Smooth muscle cell (in vitro differentiated cells): Measurements from ENCODE around the gene CFAP97D2. TPM values are rescaled to one million over a fixed set of nuclear protein-coding genes. Genes with fewer than 3 reads are reported as not detected.

ENCODE experiments used
- DNase-seq: peaks from one replicate; lab custom pipeline; 2025; ENCODE audit not compliant: unreplicated experiment; lab: John Stamatoyannopoulos, UW
- H2AFZ ChIP-seq: fragments of 200-600 bp; sonication (generic); 2 replicates; pipeline ENCODE4 v1.6.0; 2016; ENCODE audit warnings: antibody characterized with exemption, low read depth, mild to moderate bottlenecking
- H3F3A ChIP-seq: fragments of 200-600 bp; sonication (generic); 2 replicates; pipeline ENCODE4 v1.6.0; 2017; ENCODE audit warnings: antibody characterized with exemption, low read depth
- H3K27ac ChIP-seq: fragments of 200-600 bp; sonication (generic); 2 replicates; pipeline ENCODE4 v1.5.1; 2016; ENCODE audit warnings: low read depth, mild to moderate bottlenecking
- H3K27me3 ChIP-seq: fragments of 200-600 bp; sonication (generic); 2 replicates; pipeline ENCODE4 v1.6.1; 2016; ENCODE audit warnings: low read depth, mild to moderate bottlenecking
- H3K36me3 ChIP-seq: fragments of 200-600 bp; sonication (generic); 2 replicates; pipeline ENCODE4 v1.5.1; 2016; ENCODE audit warnings: low read depth
- H3K4me1 ChIP-seq: fragments of 200-600 bp; sonication (generic); 2 replicates; pipeline ENCODE4 v1.5.1; 2016; ENCODE audit warnings: low read depth
- H3K4me2 ChIP-seq: fragments of 200-600 bp; sonication (generic); 2 replicates; pipeline ENCODE4 v1.6.0; 2016; ENCODE audit warnings: mild to moderate bottlenecking
- H3K4me3 ChIP-seq: fragments of 200-600 bp; sonication (generic); 2 replicates; pipeline ENCODE4 v1.5.1; 2016; ENCODE audit warnings: mild to moderate bottlenecking
- H3K79me2 ChIP-seq: fragments of 200-600 bp; sonication (generic); 2 replicates; pipeline ENCODE4 v1.6.0; 2016; ENCODE audit warnings: low read depth, mild to moderate bottlenecking
- H3K9ac ChIP-seq: fragments of 200-600 bp; sonication (generic); 2 replicates; pipeline ENCODE4 v1.6.0; 2016; ENCODE audit warnings: low read depth
- H3K9me3 ChIP-seq: fragments of 200-600 bp; sonication (generic); replicated peaks from 2 replicates; pipeline ENCODE4 v1.5.1; 2016; ENCODE audit warnings: low read depth
- H4K20me1 ChIP-seq: fragments of 200-600 bp; sonication (generic); 2 replicates; pipeline ENCODE4 v1.6.0; 2016; ENCODE audit warnings: low read depth
- WGBS: methylation state at CpG from one replicate; pipeline ENCODE4 v1.1.7; 2016; ENCODE audit warnings: low lambda C conversion rate; 5-methylcytosine and 5-hydroxymethylcytosine counted together
- polyA plus RNA-seq: library from polyadenylated mRNA; unstranded; fragments of >200 nt; fragmentation: Nextera tagmentation; extraction: Ambion mirVana; gene quantifications from 2 replicates; pipeline ENCODE4 v1.2.1, GENCODE V29; 2016
- total RNA-seq: library from RNA; depleted of rRNA; stranded (reverse); fragments of >200 nt; gene quantifications from 2 replicates; pipeline ENCODE4 v1.2.3, GENCODE V29; 2014
- TF ChIP-seq, protein P1 (sequence below): fragments of 200-600 bp; sonication (generic); IDR thresholded peaks from 2 replicates; pipeline ENCODE4 v1.5.1; 2017; ENCODE audit warnings: borderline replicate concordance, mild to moderate bottlenecking, antibody characterized with exemption; ENCODE audit not compliant: insufficient read depth, poor library complexity, severe bottlenecking

CFAP97D2 gene
- total and polyA plus RNA-seq, 2 experiments from 2014 or later: not detected

DNA sequence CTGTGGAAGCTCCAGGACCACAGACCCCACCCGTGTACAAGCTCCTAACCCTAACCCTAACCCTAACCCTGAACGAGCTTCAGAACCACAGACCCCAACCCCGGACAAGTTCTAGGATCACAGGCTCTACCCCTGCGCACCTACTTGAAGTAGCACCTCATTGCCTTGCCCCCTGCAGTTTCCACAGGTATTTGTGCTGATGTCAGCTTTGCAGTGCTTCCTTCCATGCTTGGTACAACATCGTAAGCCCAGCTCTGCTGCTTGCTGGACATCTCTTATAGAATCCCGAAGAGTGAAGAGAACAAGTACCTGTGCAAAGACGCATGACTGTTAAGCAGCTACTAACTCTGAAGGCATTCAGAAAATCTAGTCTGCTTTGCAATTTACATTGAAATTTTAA is 34.9 kb downstream of the CFAP97D2 start:
- WGBS: 69% methylated on average over 7 of the region's 7 CpGs
- Histone ChIP-seq H3K4me2 (no peak overlapping the region), H3K4me1 (no peaks in the 10 kb centered on the region), H3K27me3 (peaks cover 3% of the 10 kb centered on the region), H3K36me3 (no peaks in the 10 kb centered on the region), H4K20me1 (no peaks in the 10 kb centered on the region), H2AFZ (no peak overlapping the region), H3K4me3 (no peak overlapping the region), H3F3A (no peaks in the 10 kb centered on the region), H3K27ac (no peak overlapping the region), H3K9ac (no peak overlapping the region), H3K9me3 (no peaks in the 10 kb centered on the region), H3K79me2 (no peaks in the 10 kb centered on the region)
- no peak for DNase-seq
- TF ChIP-seq, protein P1, sequence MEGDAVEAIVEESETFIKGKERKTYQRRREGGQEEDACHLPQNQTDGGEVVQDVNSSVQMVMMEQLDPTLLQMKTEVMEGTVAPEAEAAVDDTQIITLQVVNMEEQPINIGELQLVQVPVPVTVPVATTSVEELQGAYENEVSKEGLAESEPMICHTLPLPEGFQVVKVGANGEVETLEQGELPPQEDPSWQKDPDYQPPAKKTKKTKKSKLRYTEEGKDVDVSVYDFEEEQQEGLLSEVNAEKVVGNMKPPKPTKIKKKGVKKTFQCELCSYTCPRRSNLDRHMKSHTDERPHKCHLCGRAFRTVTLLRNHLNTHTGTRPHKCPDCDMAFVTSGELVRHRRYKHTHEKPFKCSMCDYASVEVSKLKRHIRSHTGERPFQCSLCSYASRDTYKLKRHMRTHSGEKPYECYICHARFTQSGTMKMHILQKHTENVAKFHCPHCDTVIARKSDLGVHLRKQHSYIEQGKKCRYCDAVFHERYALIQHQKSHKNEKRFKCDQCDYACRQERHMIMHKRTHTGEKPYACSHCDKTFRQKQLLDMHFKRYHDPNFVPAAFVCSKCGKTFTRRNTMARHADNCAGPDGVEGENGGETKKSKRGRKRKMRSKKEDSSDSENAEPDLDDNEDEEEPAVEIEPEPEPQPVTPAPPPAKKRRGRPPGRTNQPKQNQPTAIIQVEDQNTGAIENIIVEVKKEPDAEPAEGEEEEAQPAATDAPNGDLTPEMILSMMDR: no peak

DNA sequence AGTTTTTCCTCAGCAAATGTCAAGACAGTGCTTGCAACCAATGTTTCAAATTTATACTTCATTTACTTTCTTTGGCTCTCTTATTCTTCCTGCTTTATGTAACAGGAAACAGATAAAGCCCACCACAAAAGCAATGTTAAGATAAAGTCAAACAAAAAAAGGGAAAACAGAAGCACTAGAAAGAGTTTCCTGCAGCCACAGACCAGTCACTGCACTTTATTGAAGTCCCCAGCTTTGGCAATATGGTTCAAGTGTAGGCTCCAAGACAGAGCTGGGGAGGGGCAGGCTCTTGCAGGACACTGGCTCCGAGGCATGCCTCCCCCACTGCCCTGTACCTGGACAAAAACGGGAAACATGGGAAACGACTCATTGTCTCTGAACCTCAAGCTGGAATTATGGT is 40.3 kb downstream of the CFAP97D2 start:
- TF ChIP-seq, protein P1: no peak
- 70% methylated on average over 3 of the region's 3 CpGs for WGBS
- H3K4me3 ChIP-seq: no peak overlapping the region

DNA sequence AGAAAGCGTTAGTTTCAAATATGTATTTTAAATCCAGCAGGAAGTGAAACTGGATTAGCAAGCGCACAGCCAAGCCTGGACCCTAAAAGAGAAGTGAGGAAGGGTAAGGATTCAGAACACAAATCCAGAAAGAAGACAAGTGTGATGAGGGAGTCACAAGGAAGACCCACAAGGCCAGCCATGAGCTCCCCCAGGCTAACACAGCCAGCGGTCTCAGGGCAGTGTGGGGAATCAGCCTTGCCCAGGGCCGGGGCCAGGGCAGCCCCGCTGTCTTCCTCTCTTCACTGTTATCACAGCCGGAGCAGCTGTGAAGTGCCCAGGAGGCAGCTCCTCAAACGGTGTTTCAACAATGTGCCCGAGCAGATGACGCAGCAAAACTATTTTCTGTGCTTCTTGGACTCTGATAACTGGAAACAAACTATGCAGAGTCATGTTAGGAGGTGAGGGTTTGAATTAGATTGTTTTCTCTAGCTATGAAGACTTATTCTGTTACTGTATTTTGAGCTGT is 43.5 kb downstream of the CFAP97D2 start:
- H3K9ac ChIP-seq: no peak overlapping the region
- 58% methylated on average over 9 of the region's 9 CpGs for WGBS
- TF ChIP-seq, protein P1: no peak

More for the DNA sequence above, 40.3 kb downstream of the CFAP97D2 start:
- Histone ChIP-seq H3K36me3 (no peaks in the 10 kb centered on the region), H3K4me2 (no peak overlapping the region), H3K9ac (no peak overlapping the region), H3F3A (no peaks in the 10 kb centered on the region), H3K27ac (no peak overlapping the region), H2AFZ (no peak overlapping the region), H4K20me1 (no peaks in the 10 kb centered on the region), H3K4me1 (no peaks in the 10 kb centered on the region), H3K9me3 (no peaks in the 10 kb centered on the region), H3K27me3 (peaks cover under 1% of the 10 kb centered on the region), H3K79me2 (no peaks in the 10 kb centered on the region)
- DNase-seq: no peak

DNA sequence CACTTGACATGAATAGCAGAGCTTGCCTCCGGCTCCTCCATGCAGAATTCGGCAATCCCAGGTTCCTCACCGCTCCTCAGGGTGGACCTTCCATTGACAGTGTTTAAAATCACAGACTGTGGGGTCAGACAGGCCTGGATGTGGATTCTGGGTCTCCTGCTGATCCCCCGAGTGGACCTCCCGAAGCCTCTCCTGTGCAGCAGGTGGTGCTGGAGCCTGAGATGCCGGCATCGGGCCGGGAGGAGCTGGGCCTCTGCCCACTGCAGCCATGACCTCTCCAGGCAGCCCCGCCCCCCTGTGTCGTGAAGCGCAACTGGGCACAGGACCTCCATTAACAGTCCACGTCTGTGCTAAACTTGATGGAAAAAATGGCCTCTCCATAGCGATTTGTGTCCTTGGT is 45.1 kb downstream of the CFAP97D2 start:
- TF ChIP-seq, protein P1: no peak
- H3K27ac ChIP-seq: no peak overlapping the region
- H3K79me2 ChIP-seq: no peaks in the 10 kb centered on the region
- H3K36me3 ChIP-seq: no peaks in the 10 kb centered on the region
- 89% methylated on average over 13 of the region's 13 CpGs for WGBS
- no peaks in the 10 kb centered on the region for H4K20me1 ChIP-seq
- H3K9me3 ChIP-seq: no peaks in the 10 kb centered on the region
- peaks cover 1% of the 10 kb centered on the region for H3F3A ChIP-seq
- H3K9ac ChIP-seq: no peak overlapping the region
- no peaks in the 10 kb centered on the region for H3K27me3 ChIP-seq
- H3K4me3 ChIP-seq: no peak overlapping the region
- H3K4me2 ChIP-seq: no peak overlapping the region
- peaks cover 2% of the 10 kb centered on the region for H3K4me1 ChIP-seq
- H2AFZ ChIP-seq: no peak overlapping the region
- DNase-seq: no peak

More for the DNA sequence above, 43.5 kb downstream of the CFAP97D2 start:
- Histone ChIP-seq H3K79me2 (no peaks in the 10 kb centered on the region), H3K36me3 (no peaks in the 10 kb centered on the region), H3K9me3 (no peaks in the 10 kb centered on the region), H3K27ac (no peak overlapping the region), H3K4me2 (no peak overlapping the region), H3K4me1 (no peaks in the 10 kb centered on the region), H2AFZ (peak overlapping the region; percentile 71), H3F3A (no peaks in the 10 kb centered on the region), H4K20me1 (no peaks in the 10 kb centered on the region), H3K27me3 (no peaks in the 10 kb centered on the region), H3K4me3 (no peak overlapping the region)
- DNase-seq: no peak
